HL-60 (cell line): ENCODE results near the gene VPS26C.
"Not testable (repeated sequence)": the region's sequence is repeated elsewhere in the genome, so short reads cannot be mapped to it uniquely, and the experiment has no call there.

ENCODE experiments used
- DNase-seq, 2 experiments: peaks; one replicate each; pipeline ENCODE4 v3.0.0-alpha.2; 2010 to 2020; ENCODE audit warnings: low read depth in 1 of 2, low spot score in 1 of 2
- H3K27ac ChIP-seq: fragments of 250-450 bp; sonication (Bioruptor Pico); replicated peaks from 2 replicates; pipeline ENCODE4 v1.5.1; 2020; ENCODE audit warnings: mild to moderate bottlenecking, moderate library complexity
- H3K27me3 ChIP-seq: fragments of 250-450 bp; sonication (Bioruptor Pico); 2 replicates; pipeline ENCODE4 v1.5.1; 2021; ENCODE audit warnings: mild to moderate bottlenecking, moderate library complexity; ENCODE audit not compliant: insufficient read depth, poor library complexity, severe bottlenecking
- H3K4me3 ChIP-seq: replicated peaks from 2 replicates; pipeline ENCODE4 v1.5.1; 2011; ENCODE audit warnings: mild to moderate bottlenecking, control low read depth, low read length; ENCODE audit not compliant: insufficient read depth
- GABPA ChIP-seq: IDR thresholded peaks from 2 replicates; pipeline ENCODE4 v1.6.1; 2012; ENCODE audit warnings: low read depth
- POLR2AphosphoS5 ChIP-seq: IDR thresholded peaks from 2 replicates; pipeline ENCODE4 v1.6.1; 2012; ENCODE audit warnings: low read depth
- REST ChIP-seq: IDR thresholded peaks from 2 replicates; pipeline ENCODE4 v1.6.1; 2012; ENCODE audit warnings: low read depth; ENCODE audit not compliant: insufficient replicate concordance
- SPI1 ChIP-seq: IDR thresholded peaks from 2 replicates; pipeline ENCODE4 v1.6.1; 2012; ENCODE audit warnings: low read depth, mild to moderate bottlenecking, borderline replicate concordance
- TF ChIP-seq, protein P1 (sequence below): IDR thresholded peaks from one replicate; pipeline ENCODE4 v1.5.1; 2011; ENCODE audit warnings: low read length, control low read depth, inconsistent platforms; ENCODE audit not compliant: insufficient read depth

Gene VPS26C

GRCh38 chr21:37294679-37295078 is 27.5 kb upstream of the VPS26C start:
- TF ChIP-seq, protein P1, sequence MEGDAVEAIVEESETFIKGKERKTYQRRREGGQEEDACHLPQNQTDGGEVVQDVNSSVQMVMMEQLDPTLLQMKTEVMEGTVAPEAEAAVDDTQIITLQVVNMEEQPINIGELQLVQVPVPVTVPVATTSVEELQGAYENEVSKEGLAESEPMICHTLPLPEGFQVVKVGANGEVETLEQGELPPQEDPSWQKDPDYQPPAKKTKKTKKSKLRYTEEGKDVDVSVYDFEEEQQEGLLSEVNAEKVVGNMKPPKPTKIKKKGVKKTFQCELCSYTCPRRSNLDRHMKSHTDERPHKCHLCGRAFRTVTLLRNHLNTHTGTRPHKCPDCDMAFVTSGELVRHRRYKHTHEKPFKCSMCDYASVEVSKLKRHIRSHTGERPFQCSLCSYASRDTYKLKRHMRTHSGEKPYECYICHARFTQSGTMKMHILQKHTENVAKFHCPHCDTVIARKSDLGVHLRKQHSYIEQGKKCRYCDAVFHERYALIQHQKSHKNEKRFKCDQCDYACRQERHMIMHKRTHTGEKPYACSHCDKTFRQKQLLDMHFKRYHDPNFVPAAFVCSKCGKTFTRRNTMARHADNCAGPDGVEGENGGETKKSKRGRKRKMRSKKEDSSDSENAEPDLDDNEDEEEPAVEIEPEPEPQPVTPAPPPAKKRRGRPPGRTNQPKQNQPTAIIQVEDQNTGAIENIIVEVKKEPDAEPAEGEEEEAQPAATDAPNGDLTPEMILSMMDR: no peak
- TF ChIP-seq POLR2AphosphoS5: no peak
- TF ChIP-seq GABPA: no peak
- no peak for TF ChIP-seq REST
- TF ChIP-seq SPI1: no peak
- DNase-seq: no peak
- Histone ChIP-seq H3K27ac (no peak overlapping the region), H3K27me3 (no peaks in the 10 kb centered on the region), H3K4me3 (no peak overlapping the region)

DNA sequence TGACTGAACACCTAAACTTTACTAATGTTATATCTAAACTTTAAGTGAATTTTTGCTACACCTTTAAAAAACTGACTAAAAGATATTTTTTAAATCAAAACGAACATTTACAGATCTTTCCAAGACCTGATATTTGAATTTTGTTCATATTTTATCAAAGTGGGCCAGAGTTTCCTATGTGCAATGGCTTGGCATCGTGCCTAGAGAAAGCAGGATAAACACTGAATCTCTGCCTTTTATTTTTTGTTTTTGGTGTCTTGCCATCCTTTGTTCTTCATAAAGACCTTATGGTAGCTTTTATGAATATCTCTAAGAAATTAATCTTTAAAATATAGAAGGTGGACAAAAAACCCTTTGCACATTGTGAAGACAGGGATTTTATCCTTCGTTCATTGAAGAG is 25.8 kb upstream of the VPS26C start:
- no peaks in the 10 kb centered on the region for H3K27me3 ChIP-seq
- TF ChIP-seq GABPA: no peak
- TF ChIP-seq SPI1: no peak
- TF ChIP-seq POLR2AphosphoS5: no peak
- no peak for TF ChIP-seq REST
- TF ChIP-seq, protein P1: no peak
- H3K27ac ChIP-seq: no peak overlapping the region
- H3K4me3 ChIP-seq: no peak overlapping the region
- DNase-seq: no peak

DNA sequence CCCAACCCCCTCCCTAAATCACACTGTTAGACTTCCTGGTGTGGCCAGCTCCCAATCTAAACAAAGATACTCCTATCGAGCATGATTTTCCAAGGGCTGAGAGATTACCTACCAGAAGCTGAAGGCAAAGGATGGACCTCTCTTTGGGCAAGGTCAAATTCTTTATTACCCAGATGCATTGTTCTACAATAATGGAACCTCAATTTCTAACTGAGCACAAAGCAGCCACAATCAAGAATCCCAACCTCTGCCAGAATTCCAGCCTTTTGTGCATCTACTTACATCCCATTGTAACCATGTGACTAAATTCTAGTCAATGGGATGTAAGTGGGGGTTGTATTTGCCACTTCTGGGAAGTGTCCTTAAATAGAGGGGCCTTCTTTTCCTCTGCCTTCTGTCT is 24.9 kb upstream of the VPS26C start:
- Histone ChIP-seq H3K27ac (no peak overlapping the region), H3K27me3 (no peaks in the 10 kb centered on the region), H3K4me3 (no peak overlapping the region)
- no peak for DNase-seq
- TF ChIP-seq, protein P1: no peak
- TF ChIP-seq SPI1 (no peak), REST (no peak), POLR2AphosphoS5 (no peak), GABPA (no peak)

GRCh38 chr21:37283191-37283710 is 16.1 kb upstream of the VPS26C start:
- H3K4me3 ChIP-seq, H3K27ac ChIP-seq, DNase-seq, H3K27me3 ChIP-seq: not testable (repeated sequence)

DNA sequence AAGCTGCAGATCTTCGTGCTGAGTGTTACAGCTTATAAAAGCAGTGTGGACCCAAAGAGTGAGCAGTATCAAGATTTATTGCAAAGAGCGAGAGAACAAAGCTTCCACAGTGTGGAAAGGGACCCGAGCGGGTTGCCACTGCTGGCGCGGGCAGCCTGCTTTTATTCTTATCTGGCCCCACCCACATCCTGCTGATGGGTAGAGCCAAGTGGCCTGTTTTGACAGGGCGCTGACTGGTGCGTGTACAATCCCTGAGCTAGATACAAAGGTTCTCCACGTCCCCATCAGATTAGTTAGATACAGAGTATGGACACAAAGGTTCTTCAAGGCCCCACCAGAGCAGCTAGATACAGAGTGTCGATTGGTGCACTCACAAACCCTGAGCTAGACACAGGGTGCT is 15.5 kb upstream of the VPS26C start:
- H3K27me3 ChIP-seq, H3K27ac ChIP-seq, H3K4me3 ChIP-seq, DNase-seq: not testable (repeated sequence)
